CD1c-positive myeloid dendritic cell (primary cell): ENCODE results near the gene AP5B1.

ENCODE experiments used
- DNase-seq: peaks from one replicate; pipeline ENCODE4 v3.0.0-alpha.2; 2016; ENCODE audit errors: extremely low spot score

The AP5B1 gene, protein sequence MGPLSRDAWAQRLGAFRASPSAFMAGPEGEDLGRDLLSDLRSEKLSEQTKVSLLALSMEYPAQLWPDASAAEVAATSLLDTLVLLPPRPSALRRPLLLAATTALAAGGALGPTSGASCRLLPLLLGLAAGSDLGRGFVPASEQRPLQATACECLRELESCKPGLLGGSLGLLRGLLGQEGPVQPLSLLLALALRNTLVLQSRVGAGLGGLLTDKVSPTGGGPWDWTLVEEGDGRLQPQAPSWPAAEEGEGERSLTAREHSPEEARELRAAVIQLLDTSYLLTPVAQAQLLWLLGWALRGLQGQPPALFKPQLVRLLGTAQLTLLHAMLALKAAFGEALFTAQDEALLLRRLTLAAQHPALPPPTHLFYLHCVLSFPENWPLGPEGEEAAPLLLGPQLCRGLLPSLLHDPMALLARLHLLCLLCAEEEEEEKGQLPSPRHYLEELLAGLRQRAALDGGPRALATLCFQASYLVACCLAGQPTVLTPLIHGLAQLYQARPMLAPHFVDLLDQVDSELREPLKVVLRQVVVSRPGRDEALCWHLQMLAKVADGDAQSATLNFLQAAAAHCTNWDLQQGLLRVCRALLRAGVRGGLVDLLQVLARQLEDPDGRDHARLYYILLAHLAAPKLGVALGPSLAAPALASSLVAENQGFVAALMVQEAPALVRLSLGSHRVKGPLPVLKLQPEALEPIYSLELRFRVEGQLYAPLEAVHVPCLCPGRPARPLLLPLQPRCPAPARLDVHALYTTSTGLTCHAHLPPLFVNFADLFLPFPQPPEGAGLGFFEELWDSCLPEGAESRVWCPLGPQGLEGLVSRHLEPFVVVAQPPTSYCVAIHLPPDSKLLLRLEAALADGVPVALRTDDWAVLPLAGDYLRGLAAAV

DNA sequence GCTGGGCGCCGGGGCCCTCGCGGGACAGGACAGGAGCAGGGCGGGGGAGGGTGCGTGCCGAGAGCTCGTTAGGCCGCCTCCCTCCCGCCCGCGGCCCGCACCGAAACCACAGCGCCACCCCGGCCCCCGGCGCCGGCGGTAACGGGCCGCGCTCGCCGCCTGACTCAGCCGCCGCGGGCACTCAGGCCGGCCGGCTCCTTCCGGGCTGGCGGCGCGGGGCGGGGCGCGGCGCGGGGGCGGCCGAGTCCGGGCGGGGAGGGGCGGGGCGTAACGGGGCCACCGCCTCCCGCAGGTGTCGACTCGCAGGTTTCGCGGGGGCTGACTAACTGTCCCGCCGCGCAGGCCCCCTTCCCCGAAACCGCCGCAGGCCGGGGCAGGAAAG, at the start of gene AP5B1:
Gene AP5B1, minus strand, starts transcription at position 207 of the 382 bp plus-strand sequence. CDS start 385 bp downstream, outside the sequence.
- peak; percentile 86 for DNase-seq

DNA sequence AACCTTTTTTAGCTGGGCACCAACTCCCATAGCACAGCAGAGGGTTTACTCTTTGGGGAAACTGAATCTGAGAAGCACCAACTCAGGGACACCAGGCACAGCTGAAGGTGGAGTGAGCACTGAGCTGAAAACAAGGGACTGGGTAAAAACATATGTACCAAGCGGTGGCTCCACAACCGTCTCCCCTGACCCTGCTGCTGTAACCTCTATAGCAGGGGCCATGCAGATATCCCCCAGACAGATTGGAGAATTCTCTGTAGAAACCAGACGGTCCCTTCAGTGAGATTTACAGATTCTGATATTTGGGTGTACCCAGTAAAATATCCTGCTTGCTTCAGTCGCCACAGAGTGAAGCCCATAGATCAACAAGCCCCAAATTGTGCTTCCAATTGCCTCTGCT, 48.7 kb upstream of the AP5B1 start:
- DNase-seq: no peak

DNA sequence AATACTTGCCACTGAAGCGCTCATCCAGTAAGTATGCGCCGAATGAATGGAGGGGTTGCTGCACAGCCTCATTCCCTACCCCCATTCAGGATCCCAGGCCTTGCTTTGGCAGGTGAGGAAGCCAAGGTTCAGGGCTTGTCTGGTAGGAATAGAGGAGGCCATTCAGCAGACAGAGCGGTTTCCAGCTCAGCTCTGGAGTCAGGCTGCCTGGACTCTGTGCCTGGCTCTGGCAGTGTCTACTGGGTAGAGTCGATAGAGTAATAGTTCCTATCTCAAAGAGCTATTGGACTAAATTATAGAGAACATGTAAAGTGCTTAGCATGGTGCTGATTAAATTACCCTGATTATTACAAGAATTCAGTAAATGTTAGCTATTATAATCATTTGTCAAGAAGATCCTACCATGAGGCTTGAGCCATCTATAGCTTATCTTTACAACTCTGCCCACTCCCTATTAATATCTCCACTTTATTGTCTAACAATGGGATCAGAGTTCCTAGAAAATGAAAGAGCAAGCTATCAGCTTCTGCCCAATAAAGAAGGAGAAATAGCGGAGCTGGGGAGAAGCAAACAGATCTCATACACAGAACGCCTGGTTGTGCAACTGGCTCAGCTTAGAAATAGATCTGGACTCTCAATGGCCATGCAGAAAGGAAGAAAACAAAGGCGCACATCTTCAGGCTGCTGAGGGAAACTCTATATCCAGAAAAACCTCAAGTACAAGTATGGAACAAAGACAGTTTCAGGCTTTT, 46.4 kb upstream of the AP5B1 start:
- DNase-seq: no peak

DNA sequence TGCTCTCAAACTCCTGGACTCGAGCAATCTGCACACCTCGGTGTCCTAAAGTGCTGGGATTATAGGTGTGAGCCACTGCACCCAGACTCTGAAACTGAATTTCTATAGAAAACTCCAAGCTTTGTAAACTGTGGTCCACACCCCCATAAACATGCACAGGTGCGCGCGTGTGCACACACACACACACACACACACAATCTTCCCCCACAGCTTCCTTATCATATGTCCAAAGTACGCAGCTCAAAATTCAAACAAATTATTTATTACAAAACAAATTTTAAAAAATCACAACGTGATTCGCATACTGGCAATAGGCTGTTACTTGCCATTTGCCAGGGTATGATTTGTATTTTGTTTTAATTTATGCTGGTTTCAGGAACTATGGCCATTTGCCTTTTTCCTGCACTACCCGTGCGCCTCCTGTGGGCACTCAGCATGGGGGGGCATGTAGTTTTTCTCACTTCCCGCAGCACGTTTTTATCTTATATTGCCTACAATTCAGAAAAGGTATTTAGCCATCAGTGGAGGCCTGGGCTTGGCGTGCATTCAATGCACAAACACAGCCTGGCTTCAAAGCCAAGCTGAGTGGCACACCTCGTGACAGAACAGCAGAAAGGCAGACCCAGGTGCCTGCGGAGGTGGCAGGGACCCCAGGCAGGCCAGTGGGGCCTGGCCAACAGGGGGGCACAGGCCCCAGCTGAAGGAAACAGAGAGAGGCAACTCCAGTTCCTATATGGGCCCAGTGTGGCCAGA, 42.2 kb upstream of the AP5B1 start:
- no peak for DNase-seq

DNA sequence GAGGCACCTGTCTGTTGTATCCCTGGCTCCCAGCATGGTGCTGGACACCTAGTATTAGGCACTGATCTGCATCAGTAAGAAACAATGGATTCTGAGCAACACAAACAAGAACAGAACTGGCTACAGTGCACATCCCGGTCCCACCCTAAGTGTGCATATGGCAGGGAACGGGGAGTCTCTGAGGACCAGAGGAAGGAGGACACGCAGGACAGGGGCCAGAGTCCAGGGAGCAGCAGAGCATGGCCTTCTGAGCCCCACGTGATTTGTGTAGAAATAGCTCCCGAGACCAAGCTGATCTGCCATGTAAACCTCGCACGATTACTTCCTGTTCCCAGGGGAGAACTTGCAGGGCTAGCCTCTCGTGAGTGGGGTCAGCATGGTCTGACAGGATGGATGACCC, 40.3 kb upstream of the AP5B1 start:
- DNase-seq: peak; percentile 35

DNA sequence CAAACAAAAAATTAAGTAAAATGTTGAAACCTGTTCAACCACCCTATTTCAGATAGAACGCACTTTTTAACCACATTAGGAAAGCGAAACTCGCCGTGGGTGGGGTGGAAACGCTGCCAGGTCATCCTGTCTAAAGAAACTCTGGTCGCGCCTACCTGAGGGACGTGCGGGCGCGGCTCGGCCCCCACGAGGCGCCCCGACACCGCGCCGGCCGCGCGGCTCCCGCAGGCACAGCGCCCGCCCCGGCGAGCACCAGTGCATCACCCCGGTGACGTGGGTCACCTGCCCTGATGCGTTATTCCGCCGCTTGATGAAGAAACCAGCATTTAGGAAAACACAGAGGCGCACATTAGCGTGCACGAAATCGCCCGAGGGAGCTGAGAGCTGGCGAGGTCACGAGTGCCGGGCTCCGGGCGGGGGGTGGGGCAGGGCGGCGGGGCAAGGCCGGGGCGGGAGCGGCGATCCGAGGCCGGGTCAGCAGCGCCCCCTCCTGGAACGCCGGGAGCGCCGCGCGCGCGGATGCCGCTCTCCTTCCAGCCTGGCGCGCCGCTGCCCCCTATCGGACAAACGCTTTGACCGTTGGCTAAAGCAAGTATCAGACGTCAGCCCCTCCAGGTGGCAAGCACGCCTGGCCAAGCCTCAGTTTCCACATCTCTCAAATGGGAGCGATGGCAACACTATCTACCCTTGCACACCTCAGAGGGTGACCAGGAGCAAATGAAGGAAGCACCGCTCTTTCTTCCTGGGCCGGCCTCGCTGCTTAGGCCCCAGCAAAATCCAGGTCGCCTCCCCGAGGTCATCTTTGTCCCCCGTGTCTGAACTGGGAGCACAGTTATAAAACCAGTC, 37.3 kb upstream of the AP5B1 start:
- DNase-seq: peak; percentile 96

DNA sequence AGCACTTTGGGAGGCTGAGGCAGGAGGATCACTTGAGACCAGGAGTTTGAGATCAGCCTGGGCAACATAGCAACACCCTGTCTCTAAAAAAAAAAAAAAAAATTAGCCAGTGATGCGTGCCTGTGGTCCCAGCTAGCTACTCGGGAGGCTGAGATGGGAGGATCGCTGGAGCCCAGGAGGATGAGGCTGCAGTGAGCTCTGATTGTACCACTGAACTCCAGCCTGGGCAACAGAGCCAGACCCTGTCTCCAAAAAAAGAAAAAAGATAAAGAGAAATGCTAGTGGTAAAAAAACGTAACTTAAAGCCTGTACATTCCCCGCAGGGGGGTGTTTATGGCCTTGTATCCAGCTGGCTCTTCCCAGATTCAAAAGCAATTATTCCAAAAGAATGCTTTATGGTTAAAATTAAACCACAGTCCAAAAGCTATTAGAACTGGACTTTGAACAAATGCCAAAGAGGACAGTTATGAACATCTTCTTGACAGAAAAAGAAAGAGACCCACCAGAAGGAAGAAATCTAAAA, 36.6 kb upstream of the AP5B1 start:
- DNase-seq: no peak

DNA sequence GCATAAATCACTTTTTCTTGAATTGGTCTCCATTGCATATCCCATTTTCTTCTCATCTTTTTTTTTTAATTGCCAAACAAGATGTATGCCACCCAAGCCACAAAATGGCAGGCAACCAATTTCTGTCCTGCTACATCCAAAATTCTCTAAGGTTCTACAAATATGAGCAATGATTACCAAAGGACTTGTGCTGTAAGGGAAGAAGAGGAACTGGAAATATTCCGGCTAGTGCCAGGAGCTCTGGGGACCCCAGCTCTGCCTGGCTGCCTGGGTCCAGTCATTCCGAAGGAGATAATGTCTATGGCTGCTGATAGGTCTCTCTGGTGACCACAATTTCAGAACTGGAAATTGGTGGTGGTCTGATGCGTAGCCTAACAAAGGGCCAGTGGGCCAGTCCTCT, 35.9 kb upstream of the AP5B1 start:
- DNase-seq: peak; percentile 57

DNA sequence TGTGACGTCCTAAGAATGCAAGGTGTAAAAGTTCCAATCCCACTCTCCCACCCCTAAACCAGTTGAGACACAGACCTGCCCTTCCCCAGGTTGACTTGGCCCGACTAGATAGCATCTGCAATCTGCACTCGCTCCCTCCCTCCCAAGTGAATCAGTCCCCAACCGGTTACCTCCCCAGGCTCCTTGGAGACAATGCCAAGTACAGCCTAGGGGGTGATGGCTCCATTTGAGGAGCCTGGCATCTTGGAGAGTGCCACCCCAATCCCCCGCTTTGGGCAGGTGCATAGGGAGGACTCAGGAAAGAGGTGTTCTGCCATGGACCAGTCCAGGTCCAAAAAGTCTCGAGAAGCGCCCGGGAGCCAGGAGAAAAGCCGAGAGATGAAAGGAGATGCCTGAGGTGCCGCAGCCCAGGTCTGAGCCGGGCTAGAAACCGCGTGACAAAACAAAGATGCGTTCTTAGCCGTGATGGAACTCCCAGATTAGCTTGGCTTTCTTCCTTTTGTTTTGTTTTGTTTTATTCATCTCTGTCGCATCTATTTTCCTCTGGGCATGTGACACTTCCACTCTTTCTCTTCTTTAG, 34.3 kb upstream of the AP5B1 start:
- no peak for DNase-seq

DNA sequence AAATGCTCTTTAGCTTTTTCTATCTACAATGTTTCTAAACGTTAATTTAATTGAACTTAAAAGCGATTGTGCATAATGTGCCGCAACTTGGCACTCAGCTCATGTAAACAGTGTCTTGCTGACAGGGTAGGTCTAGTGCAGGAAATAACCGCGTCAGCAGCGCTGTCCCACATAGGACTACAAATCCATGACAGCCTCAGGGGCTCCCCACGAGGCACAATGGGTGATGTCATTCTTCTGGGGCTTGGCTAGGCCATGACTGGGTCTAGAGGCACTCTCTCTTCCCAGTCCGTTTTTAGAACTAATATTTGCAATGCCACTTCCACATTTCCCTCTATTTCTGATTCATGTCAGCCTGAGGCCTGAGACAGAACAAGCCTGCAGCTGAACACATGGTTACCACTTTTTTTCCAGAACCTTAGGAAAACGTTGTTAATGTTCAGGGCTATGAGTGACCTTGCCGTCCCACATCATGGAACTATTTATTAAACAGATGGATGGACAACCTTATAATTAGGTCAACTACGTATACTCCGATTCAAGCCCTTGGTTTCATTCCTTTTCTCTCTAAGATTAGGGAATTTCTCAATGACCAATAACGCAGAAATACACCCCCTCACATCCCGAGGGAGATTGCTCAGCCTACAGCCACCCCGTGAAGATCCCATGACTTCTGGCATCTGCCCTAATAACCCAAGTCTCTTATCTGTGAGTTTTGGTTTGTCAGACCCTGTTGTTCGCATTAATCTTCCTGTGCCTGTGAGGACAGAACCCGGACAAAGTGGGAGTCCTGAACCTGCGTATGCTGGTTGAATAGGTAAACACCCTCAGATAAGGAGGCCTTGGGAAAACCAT, 33.6 kb upstream of the AP5B1 start:
- peak; percentile 94 for DNase-seq

DNA sequence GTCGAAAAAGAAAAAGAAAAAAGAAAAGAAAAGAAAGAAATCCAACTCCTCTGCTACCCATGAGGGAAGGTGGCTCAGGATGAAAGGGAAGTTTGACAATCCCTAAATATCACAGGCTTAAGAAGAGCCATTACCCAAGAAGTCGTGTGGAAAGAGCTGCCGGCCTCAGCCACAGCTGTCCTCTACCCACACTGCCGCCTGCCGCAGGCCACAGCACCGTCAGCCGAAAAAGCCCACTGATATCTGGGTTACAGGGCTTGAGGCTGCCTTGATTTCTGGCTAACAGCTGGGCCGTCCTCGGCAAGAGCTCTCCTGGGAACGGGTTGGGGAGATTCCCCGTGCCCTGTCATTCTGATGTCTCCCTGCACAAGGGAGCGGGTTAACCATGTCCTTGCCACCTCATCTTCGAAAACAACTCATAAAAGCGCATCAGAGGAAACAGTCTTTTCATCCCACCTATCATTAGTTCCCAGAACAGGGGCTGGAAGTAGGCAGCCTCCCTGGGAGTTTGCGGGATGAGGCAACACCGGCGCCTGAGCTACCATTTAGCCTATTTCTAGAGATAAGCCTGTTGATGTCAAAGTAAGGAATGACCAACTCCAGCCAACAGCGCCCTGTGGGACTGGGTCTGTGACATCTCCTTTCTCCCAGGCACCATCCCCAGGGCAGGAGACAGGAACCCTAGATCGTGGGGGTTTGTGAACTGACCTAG, 31.1 kb upstream of the AP5B1 start:
- peak; percentile 79 for DNase-seq

DNA sequence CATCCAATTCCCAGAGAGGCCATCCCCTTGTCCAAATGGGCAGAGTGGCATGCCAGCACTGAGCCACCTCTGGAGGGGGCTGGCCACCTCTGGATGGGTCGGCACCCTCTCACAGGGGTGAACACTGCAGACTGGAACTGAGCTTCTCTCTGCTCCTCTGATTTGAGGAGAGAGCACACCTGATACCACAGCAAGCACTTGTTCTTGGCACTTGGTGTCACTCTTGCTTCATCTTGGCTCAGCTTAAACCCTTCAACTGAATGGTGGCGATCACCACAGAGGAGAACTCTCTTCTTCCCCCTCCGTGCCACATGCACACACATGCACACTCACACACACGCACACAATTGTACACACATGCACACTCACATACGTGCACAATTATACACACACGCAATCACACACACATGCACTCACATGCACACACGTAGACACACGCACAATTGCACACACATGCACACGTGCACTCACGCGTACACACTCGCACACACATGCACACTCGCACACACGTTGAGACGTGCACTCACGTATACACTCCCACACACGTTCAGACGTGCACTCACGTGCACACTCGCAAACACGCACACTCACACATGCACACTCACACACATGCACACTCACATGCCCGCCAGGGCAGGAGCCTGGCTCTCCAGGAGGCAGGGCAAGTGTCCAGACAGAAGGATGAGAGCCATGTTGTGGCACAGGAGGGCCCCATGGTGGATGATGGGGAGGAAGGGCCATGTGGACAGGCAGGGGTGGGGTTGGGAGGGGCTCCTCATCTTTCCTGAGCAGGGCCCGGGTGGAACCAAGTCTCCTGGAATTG, 29.5 kb upstream of the AP5B1 start:
- DNase-seq: no peak

DNA sequence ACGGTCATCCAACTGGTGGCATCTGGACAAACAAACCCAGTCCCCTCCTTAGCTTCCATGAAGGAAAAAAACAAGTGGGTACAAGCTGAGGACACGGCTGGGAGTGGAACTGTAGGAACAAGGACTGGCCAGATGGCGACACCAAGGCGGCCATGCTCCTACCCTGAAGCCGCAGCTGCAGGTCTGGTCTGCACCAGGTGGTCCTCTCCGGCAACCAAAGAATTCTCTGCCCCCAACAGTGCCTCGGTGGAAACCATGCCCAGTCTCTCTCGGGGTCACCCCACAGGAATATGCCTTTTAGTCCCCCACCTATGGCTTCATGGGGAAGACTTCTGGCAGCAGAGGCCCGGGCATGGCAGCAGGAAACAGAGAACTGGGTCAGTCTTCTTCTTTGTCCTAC, 28.7 kb upstream of the AP5B1 start:
- DNase-seq: no peak

DNA sequence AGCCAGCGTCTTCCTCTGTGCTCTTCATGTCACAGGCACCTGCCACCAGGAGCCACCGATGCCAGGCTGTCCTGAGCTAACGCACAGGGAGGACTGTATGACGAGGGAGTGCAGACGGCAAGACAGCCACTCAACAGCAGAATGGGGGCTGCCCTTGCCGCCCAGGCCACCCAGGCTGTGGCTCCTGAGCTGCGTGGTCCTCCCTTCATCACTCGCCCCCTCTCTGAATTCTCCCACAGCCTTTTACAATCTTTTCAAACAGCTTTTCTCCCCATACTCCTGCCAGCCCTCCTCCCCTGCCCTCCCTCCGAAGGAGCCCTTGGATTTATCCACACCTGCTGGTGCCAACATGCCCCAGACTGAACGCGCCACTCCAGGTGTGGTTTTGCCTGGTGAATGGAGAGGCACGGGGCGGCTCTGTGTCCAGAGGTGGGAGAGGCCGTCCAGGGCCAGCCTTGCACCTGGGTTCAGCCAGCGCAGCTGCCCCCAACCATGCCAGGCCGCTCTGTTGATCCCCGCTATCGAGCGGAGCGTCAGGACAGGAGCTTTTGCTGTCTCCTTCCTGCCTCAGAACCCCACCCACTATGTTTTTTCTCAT, 28.1 kb upstream of the AP5B1 start:
- DNase-seq: no peak

DNA sequence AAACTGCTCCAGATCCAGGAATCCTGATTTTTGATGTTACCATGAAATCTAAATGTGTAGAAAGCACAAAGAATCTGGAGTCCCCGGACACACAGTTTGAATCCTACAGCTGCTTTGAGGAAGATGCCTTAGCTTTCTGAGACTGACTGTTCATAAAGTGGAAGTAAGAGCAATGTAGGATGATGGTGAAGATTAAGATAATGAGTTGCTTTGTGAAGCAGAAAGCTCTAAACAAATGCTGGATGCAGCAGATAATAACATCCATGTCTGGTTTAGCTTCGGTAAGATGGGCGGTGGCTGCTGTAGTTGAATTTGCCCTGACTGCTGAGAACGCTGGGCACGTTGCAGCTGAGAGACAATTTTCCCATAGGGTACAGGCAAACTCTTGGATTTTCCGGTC, 26.2 kb upstream of the AP5B1 start:
- DNase-seq: peak; percentile 48

DNA sequence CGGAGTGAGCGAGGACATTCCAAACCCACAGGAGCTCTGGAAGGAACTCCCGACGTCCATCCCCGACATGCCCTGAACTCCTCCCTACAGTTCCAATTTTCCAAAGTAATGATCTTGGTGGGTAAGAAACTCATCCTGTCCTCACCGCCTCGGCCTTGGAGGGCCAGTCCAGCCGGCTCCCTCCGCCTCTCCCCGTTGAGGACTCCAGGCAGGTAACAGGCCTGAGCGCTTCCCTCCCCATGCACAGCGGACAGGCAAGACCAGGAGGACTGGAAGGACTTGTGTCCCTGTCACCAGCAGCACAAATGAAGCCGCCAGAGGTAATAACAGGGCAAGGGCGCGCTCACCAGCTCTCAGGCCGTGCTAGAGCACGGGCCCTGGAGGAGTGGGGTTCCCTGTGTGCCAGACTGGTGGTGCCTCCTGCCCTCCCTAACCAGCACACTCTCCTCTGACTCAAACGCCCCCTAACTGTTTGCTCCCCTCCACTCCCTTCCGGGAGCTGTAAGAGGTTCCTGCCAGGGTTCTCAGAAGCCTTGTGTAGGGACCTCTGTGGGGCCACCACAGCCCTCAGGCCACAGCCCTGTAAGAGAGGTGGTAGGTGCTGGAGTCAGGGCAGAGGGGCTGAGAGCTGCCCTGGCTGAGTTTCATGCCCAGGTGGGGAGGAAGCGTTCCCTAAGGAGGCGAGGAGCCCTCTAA, 23.2 kb upstream of the AP5B1 start:
- DNase-seq: no peak
